OCI-M1 (cell line): ENCODE data around the gene CREG2.

ENCODE experiments used
- DNase-seq: peaks from one replicate; lab custom pipeline; 2025; lab: John Stamatoyannopoulos, UW

Gene CREG2

DNA sequence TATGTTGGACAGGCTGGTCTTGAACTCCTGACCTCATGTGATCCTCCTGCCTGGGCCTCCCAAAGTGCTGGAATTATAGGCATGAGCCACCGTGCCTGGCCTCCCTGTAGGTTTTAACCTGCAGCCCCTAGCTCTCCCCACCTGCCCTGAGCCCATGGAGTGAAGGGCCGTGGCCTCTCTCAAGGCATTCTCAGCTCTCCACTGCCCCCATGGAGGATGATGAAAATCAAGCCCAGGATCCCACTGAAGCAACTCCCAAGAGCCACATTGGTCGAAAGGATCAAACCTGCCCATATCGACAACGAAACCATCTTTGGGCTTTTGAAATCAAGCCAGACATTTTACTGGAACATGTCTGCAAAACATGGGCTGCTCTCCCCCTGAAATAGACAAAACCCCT is 22.4 kb upstream of the CREG2 start:
- DNase-seq: no peak

- DNase-seq: no peak
Measured at GRCh38 chr2:101408925-101409324, 21.6 kb upstream of the CREG2 start.

DNA sequence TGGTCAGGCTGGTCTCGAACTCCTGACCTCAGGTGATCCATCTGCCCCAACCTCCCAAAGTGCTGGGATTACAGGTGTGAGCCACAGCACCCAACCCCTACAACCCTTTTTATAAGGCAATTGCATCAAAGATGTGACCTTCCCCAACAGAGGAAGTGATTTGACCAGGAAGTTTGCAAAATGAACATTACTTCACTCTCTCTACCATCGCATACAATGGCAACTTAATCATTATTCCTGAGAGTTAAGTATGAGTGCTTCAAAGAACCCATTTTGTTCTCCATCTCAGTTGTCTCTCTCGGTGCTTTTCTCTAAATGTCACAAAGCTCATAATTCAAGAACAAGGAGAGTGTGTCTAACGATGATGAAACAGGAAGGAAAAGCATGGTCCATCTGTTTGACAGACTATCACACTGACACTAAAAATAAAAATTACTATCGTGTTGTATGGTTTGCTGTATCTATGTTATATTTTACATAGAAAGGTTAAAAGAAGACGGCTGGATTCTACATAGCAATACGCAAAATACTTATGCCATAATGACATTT is 18.1 kb upstream of the CREG2 start:
- no peak for DNase-seq

DNA sequence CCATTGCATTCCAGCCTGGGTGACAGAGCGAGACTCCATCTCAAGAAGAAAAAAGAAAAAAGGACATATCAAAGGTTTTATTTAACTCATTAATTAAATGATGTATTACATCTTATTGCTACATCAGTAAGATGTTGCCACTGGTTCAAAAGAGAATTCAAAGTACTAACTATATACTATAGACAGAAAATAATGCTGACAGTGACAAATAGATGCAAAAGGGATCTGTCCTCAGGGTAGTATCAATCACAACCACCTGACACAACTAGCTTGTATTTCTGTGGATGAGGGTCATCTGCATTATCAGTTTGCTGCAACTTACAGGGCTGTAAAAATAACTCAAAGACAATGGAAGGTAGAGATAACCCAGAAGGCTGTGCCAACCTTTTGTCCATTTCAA is 16.4 kb upstream of the CREG2 start:
- peak; percentile 2 for DNase-seq

DNA sequence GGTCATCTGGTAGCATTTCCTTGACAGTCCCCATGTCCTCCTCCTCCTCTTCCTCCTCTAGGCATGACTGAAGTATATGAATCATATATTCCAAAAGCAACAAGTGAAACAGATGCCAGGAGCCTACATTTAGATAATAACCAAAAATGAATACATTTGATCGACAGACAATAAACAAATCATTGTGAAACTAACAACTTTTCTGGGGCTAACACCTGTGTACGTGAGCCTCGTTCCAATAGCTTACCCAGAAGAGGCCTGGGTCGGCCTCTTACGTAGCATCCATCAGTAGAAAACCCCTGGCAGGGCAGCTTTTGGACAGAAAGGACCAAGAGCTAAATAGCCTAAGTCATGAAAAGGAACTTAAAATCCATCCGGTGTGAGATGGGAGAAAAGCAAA is 15.3 kb upstream of the CREG2 start:
- no peak for DNase-seq

DNA sequence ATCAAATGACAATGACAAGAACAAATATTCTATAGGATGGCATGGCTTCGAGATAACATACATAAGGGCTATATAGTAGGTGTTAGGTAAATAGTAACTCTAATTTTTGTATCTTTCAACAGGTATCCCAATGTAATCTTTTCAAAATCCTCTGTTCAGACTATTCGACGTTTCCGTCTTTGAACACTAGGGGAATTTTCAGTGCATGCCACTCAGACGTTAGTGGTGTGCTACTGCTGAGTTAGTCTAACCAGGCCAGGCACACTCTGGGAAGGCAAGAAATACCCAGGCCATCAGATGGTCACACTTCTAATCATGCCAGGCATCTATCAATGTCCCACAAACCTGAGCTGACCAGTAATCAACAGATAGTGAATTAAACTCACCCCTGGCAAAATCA is 14.6 kb upstream of the CREG2 start:
- DNase-seq: no peak

GRCh38 chr2:101401326-101401665 is 14.0 kb upstream of the CREG2 start:
- DNase-seq: no peak

DNA sequence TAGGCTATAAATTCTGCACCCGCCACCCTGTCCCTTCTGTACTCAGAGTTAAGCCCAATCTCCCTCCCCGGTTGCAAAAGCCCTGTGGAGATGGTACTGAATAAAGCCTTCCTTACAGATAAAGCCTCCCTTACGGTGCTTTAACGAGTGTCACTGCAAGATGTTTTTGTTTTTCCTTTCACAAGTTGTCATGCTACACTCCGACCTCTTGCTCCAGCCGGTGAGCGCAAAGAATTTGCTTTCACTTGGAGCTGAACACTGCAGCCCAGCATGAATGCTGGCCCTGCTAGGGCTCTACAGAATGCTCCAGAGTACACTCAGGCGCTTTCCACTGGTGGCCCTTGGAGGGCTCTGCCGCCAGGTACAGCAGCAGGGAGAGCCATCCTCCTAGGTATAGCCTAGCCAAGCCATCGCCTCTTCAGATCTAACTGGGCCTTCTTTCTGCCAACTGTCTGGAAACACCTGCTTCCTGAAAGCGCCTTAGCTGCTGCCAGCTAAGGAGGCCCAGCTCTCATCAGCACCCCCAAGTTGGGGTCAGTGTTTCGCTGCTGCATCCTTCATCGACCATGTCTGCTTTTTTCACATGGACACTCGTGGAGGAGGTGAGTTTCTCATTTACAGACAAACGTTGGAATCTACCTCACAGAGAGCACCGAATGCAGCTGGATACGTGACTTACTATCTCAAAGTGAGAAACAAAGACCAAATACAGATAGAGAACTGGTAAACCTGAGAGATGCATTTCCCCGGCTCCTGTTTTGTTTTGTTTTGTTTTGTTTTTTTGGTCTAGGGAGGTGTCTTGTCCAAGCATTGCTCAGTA is 13.4 kb upstream of the CREG2 start:
- no peak for DNase-seq

DNA sequence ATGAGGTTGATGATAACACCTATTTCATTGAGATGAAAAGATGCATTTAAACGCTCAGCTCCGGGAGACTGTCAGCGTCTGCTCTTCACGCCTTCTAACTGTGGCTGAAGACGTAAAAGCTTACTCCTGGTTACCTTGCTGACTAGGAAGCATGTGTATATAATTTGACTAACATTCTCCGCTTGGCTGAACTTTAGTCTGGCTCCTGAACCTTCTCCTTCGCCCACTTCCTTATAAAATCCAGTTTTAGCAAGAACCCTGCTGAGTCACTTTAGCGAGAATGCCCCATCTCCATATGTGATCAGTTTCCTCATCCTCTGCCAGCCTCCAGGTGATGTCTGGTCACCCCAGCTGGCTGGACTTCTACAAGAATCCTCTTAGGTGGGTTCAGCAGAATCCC is 12.7 kb upstream of the CREG2 start:
- peak; percentile 10 for DNase-seq

- no peak for DNase-seq
Measured at GRCh38 chr2:101399021-101399799, 11.9 kb upstream of the CREG2 start.

- no peak for DNase-seq
Measured at GRCh38 chr2:101398116-101398821, 11.0 kb upstream of the CREG2 start.

- peak; percentile 35 for DNase-seq
Measured at GRCh38 chr2:101396316-101396717, 9.0 kb upstream of the CREG2 start.

- DNase-seq: no peak
Measured at GRCh38 chr2:101395545-101396315, 8.4 kb upstream of the CREG2 start.

DNA sequence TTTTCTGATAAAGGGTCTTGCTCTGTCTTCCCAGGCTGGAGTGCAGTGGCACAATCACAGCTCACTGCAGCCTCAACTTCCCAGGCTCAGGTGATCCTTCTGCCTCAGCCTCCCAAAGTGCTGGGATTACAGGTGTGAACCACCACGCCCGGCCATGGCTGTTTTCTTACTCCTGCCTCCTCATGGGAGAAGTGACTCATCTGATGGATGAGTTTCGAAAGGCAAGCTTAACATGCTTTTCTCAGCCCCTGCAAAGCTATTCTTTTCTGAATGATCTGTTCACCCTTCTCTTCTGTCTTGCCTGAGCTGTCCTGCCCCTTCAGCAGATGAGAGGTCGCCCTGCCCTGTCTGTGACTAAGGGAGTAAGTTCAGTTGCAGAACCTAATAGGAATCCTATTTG is 929 bp upstream of the CREG2 start:
- no peak for DNase-seq

- DNase-seq: no peak
Measured at GRCh38 chr2:101386599-101387150, 628 bp downstream of the CREG2 start.

DNA sequence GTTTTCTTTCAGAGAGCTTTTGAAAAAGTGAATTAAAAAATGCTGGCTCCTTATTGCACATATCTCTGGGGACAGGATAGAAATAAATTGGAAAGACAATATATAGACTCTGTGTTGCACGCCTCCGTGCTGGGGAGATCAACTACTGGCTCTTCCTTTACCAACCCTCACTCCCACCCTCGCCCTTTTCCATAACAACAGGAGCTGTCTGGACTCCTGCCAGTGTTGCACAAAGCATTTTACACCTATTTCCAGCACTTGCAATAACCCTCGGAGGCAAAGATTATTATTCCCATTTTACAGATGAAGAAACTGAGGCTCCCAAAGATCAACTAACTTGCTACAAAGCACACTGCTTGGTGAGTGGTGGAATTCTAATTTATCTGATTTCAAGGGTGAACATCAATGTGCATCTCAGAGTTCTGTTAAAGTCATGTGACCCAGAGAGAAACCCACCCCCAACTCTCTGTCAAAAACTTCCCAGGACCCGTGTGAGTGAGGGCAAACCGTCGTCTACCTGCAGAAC is 4.2 kb downstream of the CREG2 start:
- DNase-seq: no peak

- DNase-seq: no peak
Measured at GRCh38 chr2:101382442-101382841, 4.9 kb downstream of the CREG2 start.

DNA sequence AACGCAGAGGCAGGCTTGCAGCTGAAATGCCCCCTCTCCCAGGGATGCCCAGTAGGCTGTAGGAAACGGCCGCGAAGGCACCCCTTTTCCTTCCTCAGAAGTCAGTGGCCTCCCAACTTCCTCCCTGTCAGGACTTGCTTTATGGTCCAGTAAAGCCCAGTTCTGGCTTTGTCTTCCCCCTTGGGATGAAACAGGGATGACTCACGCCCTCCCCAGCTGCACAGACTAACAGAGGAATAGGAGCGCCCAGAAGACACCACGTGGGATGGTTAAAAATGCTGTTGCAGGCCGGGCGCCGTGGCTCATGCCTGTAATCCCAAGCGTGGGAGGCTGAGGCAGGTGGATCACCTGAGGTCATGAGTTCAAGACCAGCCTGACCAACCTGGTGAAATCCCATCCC is 6.9 kb downstream of the CREG2 start:
- DNase-seq: no peak

GRCh38 chr2:101379091-101379490 is 8.2 kb downstream of the CREG2 start:
- no peak for DNase-seq

DNA sequence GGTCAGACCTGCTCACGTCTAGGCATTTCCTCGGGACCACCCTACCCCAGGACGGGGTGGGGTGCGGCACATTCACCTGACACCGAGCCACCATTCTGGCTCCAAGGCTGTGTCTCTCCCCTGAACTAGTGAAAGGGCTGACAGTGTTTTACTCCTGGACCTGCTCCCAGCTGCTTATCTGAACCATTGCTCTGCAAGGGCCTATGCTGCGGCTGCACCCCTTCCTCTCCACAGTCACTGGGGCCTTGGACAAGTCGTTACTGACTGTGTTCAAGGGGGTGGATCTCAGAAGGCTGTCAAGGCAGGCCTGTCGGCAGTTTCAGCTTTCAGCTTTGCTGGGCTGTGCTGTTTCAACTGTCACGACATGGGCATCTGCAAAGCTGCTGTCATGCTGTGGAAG is 11.7 kb downstream of the CREG2 start:
- DNase-seq: no peak

- peak; percentile 9 for DNase-seq
Measured at GRCh38 chr2:101374821-101375561, 12.3 kb downstream of the CREG2 start.
